WTC11 (cell line): Measurements from ENCODE around the gene GCDH. TPM values are rescaled to one million over a fixed set of nuclear protein-coding genes. Genes with fewer than 3 reads are reported as not detected.

Experiments
- ATAC-seq: fragments of 200-7000 bp; cut with Tn5 transposase; 2 replicates; pipeline ENCODE4 v1.10.0; 2021; ENCODE audit warnings: mild to moderate bottlenecking, moderate library complexity
- CTCF ChIA-PET: fragments of 300-600 bp; sonication (Branson Sonifier 250); formaldehyde crosslinking; loops from one replicate; lab custom pipeline; 2021; ENCODE audit warnings: antibody characterized with exemption; lab: Charles Lee
- POLR2A ChIA-PET: fragments of 350-600 bp; sonication (Branson Sonifier 250); formaldehyde crosslinking; loops from one replicate; lab custom pipeline; 2021; ENCODE audit warnings: antibody characterized with exemption; lab: Charles Lee
- DNase-seq: peaks from one replicate; pipeline ENCODE4 v3.0.0; 2021; ENCODE audit warnings: low spot score
- H3K27ac Mint-ChIP-seq: 2 replicates; pipeline ENCODE4 v1.8.0; 2021; ENCODE audit warnings: mixed read lengths
- H3K27me3 Mint-ChIP-seq: 2 replicates; pipeline ENCODE4 v1.8.0; 2021; ENCODE audit warnings: low read depth, mild to moderate bottlenecking, moderate library complexity, mixed read lengths
- H3K36me3 Mint-ChIP-seq: 2 replicates; pipeline ENCODE4 v1.8.0; 2021; ENCODE audit warnings: mixed read lengths
- H3K4me1 Mint-ChIP-seq: 2 replicates; pipeline ENCODE4 v1.8.0; 2022; ENCODE audit warnings: mixed read lengths
- H3K4me3 Mint-ChIP-seq: 2 replicates; pipeline ENCODE4 v1.8.0; 2021; ENCODE audit warnings: mild to moderate bottlenecking, moderate library complexity, mixed read lengths
- H3K9me3 Mint-ChIP-seq: 2 replicates; pipeline ENCODE4 v1.8.0; 2021; ENCODE audit warnings: mixed read lengths
- AR ChIP-seq: fragments of 250-450 bp; sonication (Bioruptor Pico); IDR thresholded peaks from 2 replicates; pipeline ENCODE4 v1.9.0; 2021; ENCODE audit warnings: mild to moderate bottlenecking
- CREM ChIP-seq: sonication (generic); formaldehyde crosslinking; IDR thresholded peaks from 2 replicates; pipeline ENCODE4 v1.8.1; 2022; ENCODE audit warnings: mild to moderate bottlenecking, missing genetic modification reagents, moderate library complexity
- CTCF ChIP-seq: fragments of 200-600 bp; IDR thresholded peaks from 2 replicates; pipeline ENCODE4 v1.8.0; 2022; ENCODE audit warnings: antibody characterized with exemption
- ERG ChIP-seq: fragments of 250-450 bp; sonication (Bioruptor Pico); IDR thresholded peaks from 2 replicates; pipeline ENCODE4 v1.8.0; 2021; ENCODE audit warnings: mild to moderate bottlenecking
- FOXP4 ChIP-seq: sonication (generic); formaldehyde crosslinking; IDR thresholded peaks from 2 replicates; pipeline ENCODE4 v1.8.0; 2022; ENCODE audit warnings: mild to moderate bottlenecking, missing genetic modification reagents
- MAX ChIP-seq: sonication (generic); formaldehyde crosslinking; IDR thresholded peaks from 2 replicates; pipeline ENCODE4 v1.8.0; 2022; ENCODE audit warnings: mild to moderate bottlenecking, missing genetic modification reagents
- MLX ChIP-seq: sonication (generic); formaldehyde crosslinking; IDR thresholded peaks from 2 replicates; pipeline ENCODE4 v1.8.1; 2023; ENCODE audit warnings: mild to moderate bottlenecking, missing genetic modification reagents, moderate library complexity
- MXD4 ChIP-seq: fragments of 250-450 bp; sonication (Bioruptor Pico); IDR thresholded peaks from 2 replicates; pipeline ENCODE4 v1.8.0; 2021; ENCODE audit warnings: mild to moderate bottlenecking, moderate library complexity, borderline replicate concordance
- SP1 ChIP-seq: sonication (generic); formaldehyde crosslinking; conservative IDR thresholded peaks from 2 replicates; pipeline ENCODE4 v1.8.1; 2022; ENCODE audit warnings: missing genetic modification reagents
- TEAD1 ChIP-seq: sonication (generic); formaldehyde crosslinking; IDR thresholded peaks from 2 replicates; pipeline ENCODE4 v1.8.0; 2022; ENCODE audit warnings: mild to moderate bottlenecking, missing genetic modification reagents
- TEAD4 ChIP-seq: sonication (generic); formaldehyde crosslinking; IDR thresholded peaks from 2 replicates; pipeline ENCODE4 v1.8.0; 2022; ENCODE audit warnings: mild to moderate bottlenecking, missing genetic modification reagents
- ZMAT4 ChIP-seq: fragments of 250-450 bp; sonication (Bioruptor Pico); IDR thresholded peaks from 2 replicates; pipeline ENCODE4 v1.9.0; 2021; ENCODE audit warnings: mild to moderate bottlenecking
- ZNF416 ChIP-seq: fragments of 250-450 bp; sonication (Bioruptor Pico); IDR thresholded peaks from 2 replicates; pipeline ENCODE4 v1.9.0; 2021; ENCODE audit warnings: mild to moderate bottlenecking, inconsistent platforms
- ZNF423 ChIP-seq: fragments of 250-450 bp; sonication (Bioruptor Pico); IDR thresholded peaks from 2 replicates; pipeline ENCODE4 v2.1.2; 2022; ENCODE audit warnings: mild to moderate bottlenecking, moderate library complexity
- total RNA-seq: library from RNA; stranded (reverse); gene quantifications from 3 replicates; pipeline ENCODE4 v1.2.3, GENCODE V29; 2021

Gene GCDH
- total RNA-seq, 1 experiment from 2014 or later = 69.0 TPM

- peak; percentile 65 for TF ChIP-seq CTCF
- TF ChIP-seq TEAD1 = peak; percentile 83
- 0 out of 2 replicates have a peak, but pooled peaks have one; percentile 61 for TF ChIP-seq TEAD4
- no peak for TF ChIP-seq MXD4
- TF ChIP-seq ZNF416 = 0 out of 2 replicates have a peak, but pooled peaks have one; percentile 50
- TF ChIP-seq SP1 (CRISPR knock-in tag) = peak; percentile 96
- TF ChIP-seq FOXP4 (CRISPR knock-in tag) = peak; percentile 95
- TF ChIP-seq ZNF423 (CRISPR knock-in tag) = peak; percentile 31; the same call in 1 of the 2 replicates
Measured at GRCh38 chr19:12884926-12885748, 5.8 kb upstream of the GCDH start (continued).

GRCh38 chr19:12885749-12886650 lies 5.0 kb upstream of the GCDH start:
- ChIA-PET POLR2A (interaction anchor here (0.6 to 2.9 kb wide), 15 partner anchors 13 to 210 kb away, joined by 3 to 18 read pairs (median 3); partner anchors contain the start of genes CALR, GET3, RNASEH2A and TNPO2), CTCF (interaction anchor here (0.5 to 2.8 kb wide), 44 partner anchors 11 to 1594 kb away, joined by 3 to 63 read pairs (median 5); partner anchors contain the start of genes CALR, FARSA, GET3 and JUNB)
- Mint-ChIP-seq H3K27ac (no peak overlapping the region), H3K4me3 (peak overlapping the region; percentile 72), H3K4me1 (peaks cover 11% of the 10 kb centered on the region), H3K36me3 (peaks cover 8% of the 10 kb centered on the region; the same call in 1 of the 2 replicates), H3K27me3 (peaks cover 47% of the 10 kb centered on the region), H3K9me3 (peaks cover 5% of the 10 kb centered on the region)
- no peak for ATAC-seq
- DNase-seq = peak; percentile 56
- TF ChIP-seq FOXP4 (CRISPR knock-in tag) = no peak
- no peak for TF ChIP-seq MLX (CRISPR knock-in tag)
- 0 out of 2 replicates have a peak, but pooled peaks have one; percentile 12 for TF ChIP-seq TEAD1
- TF ChIP-seq AR (CRISPR knock-in tag) = no peak
- TF ChIP-seq CREM (CRISPR knock-in tag) = 0 out of 2 replicates have a peak, but pooled peaks have one; percentile 3
- no peak for TF ChIP-seq ZMAT4 (CRISPR knock-in tag)
- no peak for TF ChIP-seq MAX (CRISPR knock-in tag)
- 0 out of 2 replicates have a peak, but pooled peaks have one; percentile 21 for TF ChIP-seq TEAD4
- 0 out of 2 replicates have a peak, but pooled peaks have one; percentile 6 for TF ChIP-seq CTCF
- TF ChIP-seq ERG (CRISPR knock-in tag) = no peak
